Measurements from ENCODE around the gene ACR. TPM values are rescaled to one million over a fixed set of nuclear protein-coding genes. Genes with fewer than 3 reads are reported as not detected.
"Not testable (repeated sequence)": the region's sequence is repeated elsewhere in the genome, so short reads cannot be mapped to it uniquely, and the experiment has no call there.

ACR gene
- total RNA-seq, 2 experiments from 2014 or later = not detected

DNA sequence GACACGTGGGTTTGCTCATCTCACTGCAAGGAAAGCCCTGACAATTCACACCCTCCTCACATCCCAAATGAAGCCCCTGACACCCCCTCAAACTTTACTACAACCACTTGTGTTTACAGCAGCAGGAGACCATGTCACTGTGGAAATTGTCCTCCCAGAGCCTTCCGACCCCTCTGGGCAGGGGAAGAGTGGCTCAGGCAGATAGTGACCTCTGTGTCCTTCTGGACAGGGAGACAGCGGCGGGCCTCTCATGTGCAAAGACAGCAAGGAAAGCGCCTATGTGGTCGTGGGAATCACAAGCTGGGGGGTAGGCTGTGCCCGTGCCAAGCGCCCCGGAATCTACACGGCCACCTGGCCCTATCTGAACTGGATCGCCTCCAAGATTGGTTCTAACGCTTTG, 6.4 kb downstream of the ACR start:
- H3K27me3 Mint-ChIP-seq; H3K4me3 Mint-ChIP-seq; H3K4me1 Mint-ChIP-seq; CTCF ChIA-PET; H3K36me3 Mint-ChIP-seq (ENCODE audit: low read depth); ATAC-seq; POLR2A ChIA-PET; intact Hi-C loops (cut with DNase I, micrococcal nuclease); H3K27ac Mint-ChIP-seq; H3K9me3 Mint-ChIP-seq (ENCODE audit: low read depth); DNase-seq: not testable (repeated sequence)

- H3K4me3 Mint-ChIP-seq; ATAC-seq; H3K9me3 Mint-ChIP-seq (ENCODE audit: low read depth); H3K27me3 Mint-ChIP-seq; H3K27ac Mint-ChIP-seq; intact Hi-C loops (cut with DNase I, micrococcal nuclease); DNase-seq; CTCF ChIA-PET; POLR2A ChIA-PET; H3K4me1 Mint-ChIP-seq; H3K36me3 Mint-ChIP-seq (ENCODE audit: low read depth): not testable (repeated sequence)
Observed at GRCh38 chr22:50747521-50747920, 9.5 kb downstream of the ACR start.

- POLR2A ChIA-PET; intact Hi-C loops (cut with DNase I, micrococcal nuclease); CTCF ChIA-PET; H3K36me3 Mint-ChIP-seq (ENCODE audit: low read depth); H3K4me3 Mint-ChIP-seq; H3K27me3 Mint-ChIP-seq; H3K27ac Mint-ChIP-seq; ATAC-seq; H3K9me3 Mint-ChIP-seq (ENCODE audit: low read depth); DNase-seq; H3K4me1 Mint-ChIP-seq: not testable (repeated sequence)
Observed at GRCh38 chr22:50748630-50749029, 10.6 kb downstream of the ACR start.

DNA sequence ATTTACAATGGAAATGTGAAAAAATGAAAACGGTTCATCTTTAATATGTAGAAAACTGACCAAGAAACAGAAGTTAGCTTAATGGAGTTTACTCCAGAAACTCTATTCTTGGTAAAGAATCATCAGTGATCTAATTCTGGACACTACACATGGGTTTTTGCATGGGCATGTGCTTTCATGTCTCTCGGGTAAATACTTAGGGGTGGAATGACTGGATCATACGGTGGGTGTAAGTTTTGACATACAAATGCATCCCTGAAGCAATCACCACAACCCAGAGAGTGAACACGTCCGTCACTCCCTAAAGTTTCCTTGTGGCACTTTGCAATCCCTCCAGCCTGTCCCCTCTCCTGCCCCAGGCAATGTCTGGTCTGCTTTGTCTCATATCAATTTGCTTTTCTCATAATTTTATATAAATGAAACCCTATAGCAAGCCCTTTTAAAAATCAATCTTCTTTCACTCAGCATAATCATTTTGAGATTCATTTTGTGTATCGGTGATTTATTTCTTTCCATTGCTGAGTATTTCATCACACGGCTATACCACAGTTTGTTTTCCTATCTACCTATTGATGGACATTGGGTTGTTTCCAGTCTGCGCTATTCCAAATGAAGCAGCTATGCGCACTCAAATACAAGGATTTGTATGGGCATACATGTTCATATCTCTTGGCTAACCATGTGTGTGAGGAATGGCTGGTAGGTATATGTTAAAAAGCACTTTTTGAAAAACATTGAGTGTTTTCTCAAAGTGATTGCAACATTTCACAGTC, 11.5 kb downstream of the ACR start:
- ATAC-seq; H3K9me3 Mint-ChIP-seq (ENCODE audit: low read depth); intact Hi-C loops (cut with DNase I, micrococcal nuclease); H3K36me3 Mint-ChIP-seq (ENCODE audit: low read depth); DNase-seq; H3K27me3 Mint-ChIP-seq; H3K27ac Mint-ChIP-seq; H3K4me3 Mint-ChIP-seq; H3K4me1 Mint-ChIP-seq; CTCF ChIA-PET; POLR2A ChIA-PET: not testable (repeated sequence)

DNA sequence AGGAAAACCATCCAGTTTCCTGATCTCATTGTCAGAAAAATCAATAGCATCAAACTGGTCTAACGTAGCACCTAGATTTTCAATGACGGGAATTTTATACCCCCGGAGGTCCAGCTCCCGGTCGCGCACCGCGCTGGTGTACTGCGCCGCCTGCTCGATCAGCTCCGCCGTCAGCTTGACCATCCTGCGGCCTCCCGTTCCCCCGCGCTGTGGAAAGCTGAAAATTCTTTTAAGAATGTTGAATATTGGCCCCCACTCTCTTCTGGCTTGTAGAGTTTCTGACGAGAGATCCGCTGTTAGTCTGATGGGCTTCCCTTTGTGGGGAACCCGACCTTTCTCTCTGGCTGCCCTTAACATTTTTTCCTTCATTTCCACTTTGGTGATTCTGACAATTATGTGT, 17.2 kb downstream of the ACR start:
- ATAC-seq; CTCF ChIA-PET; H3K4me1 Mint-ChIP-seq; DNase-seq; H3K4me3 Mint-ChIP-seq; intact Hi-C loops (cut with DNase I, micrococcal nuclease); H3K27ac Mint-ChIP-seq; POLR2A ChIA-PET; H3K27me3 Mint-ChIP-seq; H3K36me3 Mint-ChIP-seq (ENCODE audit: low read depth); H3K9me3 Mint-ChIP-seq (ENCODE audit: low read depth): not testable (repeated sequence)

DNA sequence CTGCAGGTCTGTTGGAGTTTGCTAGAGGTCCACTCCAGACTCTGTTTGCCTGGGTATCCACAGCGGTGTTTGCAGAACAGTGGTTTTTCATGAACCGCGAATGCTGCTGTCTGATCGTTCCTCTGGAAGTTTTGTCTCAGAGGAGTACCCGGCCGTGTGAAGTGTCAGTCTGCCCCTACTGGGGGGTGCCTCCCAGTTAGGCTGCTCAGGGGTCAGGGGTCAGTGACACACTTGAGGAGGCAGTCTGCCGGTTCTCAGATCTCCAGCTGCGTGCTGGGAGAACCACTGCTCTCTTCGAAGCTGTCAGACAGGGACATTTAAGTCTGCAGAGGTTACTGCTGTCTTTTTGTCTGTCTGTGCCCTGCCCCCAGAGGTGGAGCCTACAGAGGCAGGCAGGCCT, 18.4 kb downstream of the ACR start:
- H3K36me3 Mint-ChIP-seq (ENCODE audit: low read depth); H3K9me3 Mint-ChIP-seq (ENCODE audit: low read depth); DNase-seq; H3K27ac Mint-ChIP-seq; POLR2A ChIA-PET; ATAC-seq; H3K4me1 Mint-ChIP-seq; H3K27me3 Mint-ChIP-seq; intact Hi-C loops (cut with DNase I, micrococcal nuclease): not testable (repeated sequence)
- H3K4me3 Mint-ChIP-seq = peak overlapping the region; percentile 74
- CTCF ChIA-PET = interaction anchor here (0.6 kb wide), 1 partner anchor 192 kb away, joined by 3 read pairs; no protein-coding TSS in a partner anchor

GRCh38 chr22:50756949-50757491, 19.0 kb downstream of the ACR start:
- peak overlapping the region; percentile 74 for H3K27ac Mint-ChIP-seq
- DNase-seq (peak; percentile 74), ATAC-seq (peak; percentile 64)
- intact Hi-C loops (cut with DNase I, micrococcal nuclease); H3K9me3 Mint-ChIP-seq (ENCODE audit: low read depth); POLR2A ChIA-PET; H3K4me1 Mint-ChIP-seq; H3K27me3 Mint-ChIP-seq; CTCF ChIA-PET; H3K36me3 Mint-ChIP-seq (ENCODE audit: low read depth): not testable (repeated sequence)
- H3K4me3 Mint-ChIP-seq = peak overlapping the region; percentile 74

DNA sequence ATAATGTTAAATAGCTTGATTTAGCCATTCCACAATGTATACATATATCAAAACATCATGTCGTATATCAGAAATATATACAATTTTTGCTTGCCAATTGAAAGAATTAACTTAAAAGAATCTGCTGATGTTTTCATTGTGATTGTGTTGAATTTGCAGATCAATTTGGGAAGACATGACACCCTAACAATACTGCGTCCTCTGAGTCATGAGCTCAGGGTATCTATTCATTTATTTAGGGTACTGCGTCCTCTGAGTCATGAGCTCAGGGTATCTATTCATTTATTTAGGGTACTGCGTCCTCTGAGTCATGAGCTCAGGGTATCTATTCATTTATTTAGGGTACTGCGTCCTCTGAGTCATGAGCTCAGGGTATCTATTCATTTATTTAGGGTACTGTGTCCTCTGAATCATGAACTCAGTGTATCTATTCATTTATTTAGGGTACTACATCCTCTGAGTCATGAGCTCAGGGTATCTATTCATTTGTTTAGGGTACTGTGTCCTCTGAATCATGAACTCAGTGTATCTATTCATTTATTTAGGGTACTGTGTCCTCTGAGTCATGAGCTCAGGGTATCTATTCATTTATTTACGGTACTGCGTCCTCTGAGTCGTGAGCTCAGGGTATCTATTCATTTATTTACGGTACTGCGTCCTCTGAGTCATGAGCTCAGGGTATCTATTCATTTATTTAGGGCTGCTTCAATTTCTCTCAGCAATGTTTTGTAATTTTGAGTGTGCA, 21.8 kb downstream of the ACR start:
- ATAC-seq; H3K4me1 Mint-ChIP-seq; intact Hi-C loops (cut with DNase I, micrococcal nuclease); H3K9me3 Mint-ChIP-seq (ENCODE audit: low read depth); CTCF ChIA-PET; H3K36me3 Mint-ChIP-seq (ENCODE audit: low read depth); POLR2A ChIA-PET; H3K4me3 Mint-ChIP-seq; DNase-seq; H3K27me3 Mint-ChIP-seq; H3K27ac Mint-ChIP-seq: not testable (repeated sequence)

DNA sequence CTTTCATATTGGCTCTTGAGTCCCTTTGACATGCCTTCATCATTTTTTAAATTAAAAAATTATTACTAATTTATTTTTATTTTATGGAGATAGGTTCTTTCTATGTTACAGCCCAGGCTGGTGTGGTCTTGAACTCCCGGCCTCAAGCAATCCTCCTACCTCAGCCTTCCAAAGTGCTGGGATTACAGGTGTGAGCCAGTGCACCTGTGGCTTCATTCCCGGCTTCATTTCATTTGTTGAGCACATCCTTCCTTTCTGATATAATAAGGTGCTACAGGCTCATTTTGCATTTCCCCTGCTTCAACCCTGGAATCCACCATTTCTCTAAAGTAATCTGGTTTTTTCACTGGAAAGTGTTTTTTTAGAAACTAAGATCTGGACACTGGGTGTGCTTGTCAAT, 23.8 kb downstream of the ACR start:
- H3K27me3 Mint-ChIP-seq; H3K9me3 Mint-ChIP-seq (ENCODE audit: low read depth); intact Hi-C loops (cut with DNase I, micrococcal nuclease); H3K27ac Mint-ChIP-seq; CTCF ChIA-PET; ATAC-seq; H3K4me1 Mint-ChIP-seq; H3K4me3 Mint-ChIP-seq; POLR2A ChIA-PET; DNase-seq; H3K36me3 Mint-ChIP-seq (ENCODE audit: low read depth): not testable (repeated sequence)

DNA sequence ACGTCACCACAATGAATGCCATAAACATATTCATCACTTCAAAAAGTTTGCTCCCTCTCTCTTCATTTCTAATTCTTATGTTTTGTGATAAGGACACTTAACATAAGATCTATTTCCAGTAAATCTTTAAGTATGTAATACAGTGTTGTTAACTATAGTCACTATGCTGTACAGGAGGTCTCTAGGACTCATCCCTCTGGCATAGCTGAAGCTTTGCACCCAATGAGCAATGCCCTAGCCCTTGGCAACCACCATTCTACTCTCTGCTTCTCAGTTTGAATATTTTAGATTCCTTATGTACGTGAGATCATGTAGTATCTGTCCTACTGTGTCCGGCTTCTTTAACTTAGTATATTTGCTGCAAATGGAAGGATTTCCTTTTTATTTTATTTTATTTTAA, 26.3 kb downstream of the ACR start:
- H3K27ac Mint-ChIP-seq; H3K36me3 Mint-ChIP-seq (ENCODE audit: low read depth); H3K27me3 Mint-ChIP-seq; POLR2A ChIA-PET; H3K4me1 Mint-ChIP-seq; H3K4me3 Mint-ChIP-seq; DNase-seq; intact Hi-C loops (cut with DNase I, micrococcal nuclease); H3K9me3 Mint-ChIP-seq (ENCODE audit: low read depth); ATAC-seq; CTCF ChIA-PET: not testable (repeated sequence)

DNA sequence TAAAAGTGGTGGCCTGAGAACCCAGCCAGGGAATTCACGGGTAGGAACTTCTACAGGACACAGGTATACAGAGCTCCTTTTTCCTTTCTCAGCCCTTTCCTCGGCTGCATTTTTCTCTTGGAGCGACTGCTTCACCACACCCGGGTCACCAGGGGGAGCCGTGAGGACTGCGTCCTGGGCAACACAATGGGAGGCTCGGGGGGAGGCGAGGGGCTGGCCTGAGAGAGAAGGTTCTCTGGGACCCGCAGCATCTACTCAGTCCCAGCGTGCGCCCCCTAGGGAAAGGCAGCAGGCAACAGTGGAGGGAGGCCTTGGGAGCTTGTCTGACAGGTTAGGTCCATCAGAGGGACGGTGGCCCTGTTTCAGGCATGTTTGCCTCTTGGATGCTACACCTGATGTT, 37.1 kb downstream of the ACR start:
- H3K27ac Mint-ChIP-seq; H3K27me3 Mint-ChIP-seq; intact Hi-C loops (cut with DNase I, micrococcal nuclease); H3K36me3 Mint-ChIP-seq (ENCODE audit: low read depth); H3K4me1 Mint-ChIP-seq; H3K9me3 Mint-ChIP-seq (ENCODE audit: low read depth); POLR2A ChIA-PET; H3K4me3 Mint-ChIP-seq: not testable (repeated sequence)
- peak; percentile 51 for ATAC-seq
- DNase-seq = peak; percentile 40
- CTCF ChIA-PET = interaction anchor here (0.6 kb wide), 2 partner anchors 42 to 83 kb away, joined by 3 read pairs; no protein-coding TSS in a partner anchor

DNA sequence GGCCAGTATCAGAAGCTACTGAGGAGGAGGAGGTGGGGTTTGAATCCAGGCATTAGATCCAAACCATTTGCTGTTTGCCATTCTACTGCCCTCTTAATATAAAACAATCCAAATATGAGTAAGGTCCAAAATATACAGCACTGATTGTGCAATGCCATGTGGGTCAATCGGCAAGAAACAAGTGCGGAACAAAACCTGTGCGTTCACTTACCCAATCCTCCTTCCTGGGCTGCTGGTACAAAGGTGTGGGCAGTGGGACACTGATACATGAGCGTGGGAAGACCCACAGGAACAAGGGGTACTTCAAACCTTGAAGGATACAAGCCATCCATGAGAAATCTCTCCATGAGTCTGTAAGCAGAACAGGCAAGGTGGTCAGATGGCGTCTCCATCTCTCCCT, 39.6 kb downstream of the ACR start:
- H3K9me3 Mint-ChIP-seq (ENCODE audit: low read depth); CTCF ChIA-PET; H3K36me3 Mint-ChIP-seq (ENCODE audit: low read depth); intact Hi-C loops (cut with DNase I, micrococcal nuclease); DNase-seq; H3K27me3 Mint-ChIP-seq; ATAC-seq; H3K4me3 Mint-ChIP-seq; H3K27ac Mint-ChIP-seq; POLR2A ChIA-PET: not testable (repeated sequence)
- peaks cover 11% of the 10 kb centered on the region for H3K4me1 Mint-ChIP-seq
